HG02610 (cell line): ENCODE measurements around the gene ATP11B.

ENCODE experiments used
- ATAC-seq: cut with Tn5 transposase; IDR thresholded peaks from one replicate; pipeline ENCODE4 v1.9.1; 2021; ENCODE audit warnings: mild to moderate bottlenecking, moderate library complexity; ENCODE audit not compliant: unreplicated experiment

The ATP11B gene

DNA sequence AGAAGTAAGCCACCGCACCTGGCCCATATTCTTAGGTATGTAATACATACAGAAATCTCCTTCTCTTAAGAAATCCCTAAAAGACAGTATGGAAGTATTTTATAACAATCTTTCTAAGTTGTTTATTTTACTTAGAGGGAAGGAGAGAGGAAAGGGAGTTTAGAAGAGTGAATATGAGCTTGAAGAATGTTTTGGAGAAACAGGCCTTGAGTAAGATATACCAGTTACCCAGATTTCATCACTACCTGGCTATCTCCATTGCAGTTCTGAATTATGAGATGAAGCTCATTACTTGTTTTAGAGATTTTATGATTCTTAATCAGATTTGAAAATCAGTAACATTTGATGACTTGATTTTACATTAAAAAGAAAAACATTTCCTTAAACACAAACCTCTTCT lies 115.2 kb downstream of the ATP11B start:
- no peak for ATAC-seq

DNA sequence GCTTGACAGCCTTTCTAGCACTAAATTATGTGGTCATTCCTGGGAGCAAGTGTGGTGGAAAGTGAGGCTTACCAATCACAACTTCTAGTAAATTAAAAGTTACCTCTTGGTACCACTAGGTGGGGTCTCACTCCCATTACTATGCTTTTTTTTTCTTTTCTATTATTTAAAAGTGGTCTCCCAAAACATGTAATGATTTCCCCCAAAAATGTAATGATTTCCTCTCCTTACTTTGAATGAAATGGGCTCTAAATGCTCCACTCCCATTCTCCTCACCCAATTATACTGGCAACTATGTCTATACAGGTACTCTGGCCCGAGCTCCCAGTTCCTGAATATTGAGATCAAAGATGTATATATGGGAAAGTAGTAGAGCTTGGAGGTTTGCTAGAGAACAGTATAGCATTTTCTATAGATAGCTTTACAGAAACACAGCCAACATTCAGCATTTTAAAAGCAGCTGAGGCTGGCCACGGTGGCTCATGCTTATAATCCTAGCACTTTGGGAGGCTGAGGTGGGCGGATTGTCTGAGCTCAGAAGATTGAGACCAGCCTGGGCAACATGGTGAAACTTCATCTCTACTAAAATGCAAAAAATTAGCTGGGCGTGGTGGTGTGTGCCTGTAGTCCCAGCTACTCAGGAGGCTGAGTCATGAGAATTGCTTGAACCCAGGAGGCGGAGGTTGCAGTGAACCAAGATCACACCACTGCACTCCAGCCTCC lies 116.2 kb downstream of the ATP11B start:
- ATAC-seq = no peak

DNA sequence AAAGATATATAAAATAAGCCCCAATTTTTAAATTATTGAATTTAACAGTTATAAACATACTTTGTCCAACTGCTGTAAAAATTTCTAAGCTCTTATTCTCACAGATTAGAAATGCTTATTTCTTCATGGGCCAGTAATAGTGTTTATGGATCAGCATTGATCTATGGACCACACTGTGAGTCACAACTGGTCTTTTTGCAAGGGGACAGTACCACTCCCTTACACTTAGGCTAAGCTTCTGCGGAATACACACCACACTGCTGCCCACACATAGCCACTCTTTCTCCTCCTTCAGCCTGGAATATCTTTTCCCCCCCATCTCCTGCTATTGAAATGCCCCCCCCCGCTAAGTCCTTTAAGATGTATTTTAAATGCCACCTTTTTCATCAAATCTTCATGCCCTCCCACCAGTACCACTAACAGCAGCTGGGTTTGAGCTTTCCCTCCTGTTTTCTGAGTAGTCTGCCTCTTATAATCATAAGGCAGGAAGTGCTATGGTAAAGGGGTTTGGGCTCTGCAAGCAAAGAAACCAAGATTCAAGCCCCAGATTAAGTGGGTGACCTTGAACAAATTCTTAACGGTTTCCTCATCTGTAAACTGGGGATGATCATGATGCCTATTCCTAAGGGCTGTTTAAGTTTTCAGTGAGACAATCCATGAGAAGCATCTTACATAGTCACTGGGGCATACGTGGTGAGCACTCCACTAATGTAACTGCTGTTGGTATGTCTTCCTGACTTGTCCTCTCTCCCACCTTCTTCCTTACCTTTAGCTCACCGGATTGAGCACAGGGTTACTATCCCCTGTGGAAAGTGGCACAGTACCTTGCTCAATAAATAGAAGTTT lies 117.9 kb downstream of the ATP11B start:
- ATAC-seq = no peak

DNA sequence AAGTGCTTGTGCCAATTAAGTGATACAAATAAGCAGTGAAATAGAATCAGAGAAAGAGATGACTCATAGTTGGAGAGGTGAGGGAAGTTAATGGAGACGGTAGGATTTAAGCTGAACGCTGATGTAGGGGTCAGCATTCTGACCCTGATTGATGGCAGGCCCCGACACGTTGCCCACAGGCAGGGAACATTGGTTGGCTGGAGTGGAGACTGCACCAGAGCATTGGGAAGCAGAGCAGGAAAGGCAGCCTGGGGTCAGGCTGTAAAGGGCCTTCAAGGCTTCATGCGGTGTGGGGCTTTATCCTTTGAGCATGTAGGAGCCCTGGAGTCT lies 118.4 kb downstream of the ATP11B start:
- no peak for ATAC-seq

DNA sequence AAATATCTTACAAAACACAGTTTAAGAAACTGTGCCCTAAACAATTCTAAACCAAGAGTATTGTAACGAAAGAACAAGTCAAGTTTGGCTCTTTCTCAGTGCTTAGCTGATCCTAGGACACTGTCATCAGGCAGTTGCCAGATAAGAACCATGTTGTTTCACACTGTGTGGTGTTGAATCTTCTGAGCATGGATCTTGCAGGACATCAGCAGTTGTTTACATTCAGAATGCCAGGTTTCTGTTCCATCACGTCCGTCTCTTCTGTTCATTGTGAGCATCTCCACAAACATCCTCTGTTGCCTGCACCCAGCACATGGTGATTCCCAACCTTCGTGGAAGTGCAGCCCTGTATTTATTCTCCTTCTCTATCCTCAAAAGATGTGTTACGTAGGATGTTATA lies 119.2 kb downstream of the ATP11B start:
- no peak for ATAC-seq

DNA sequence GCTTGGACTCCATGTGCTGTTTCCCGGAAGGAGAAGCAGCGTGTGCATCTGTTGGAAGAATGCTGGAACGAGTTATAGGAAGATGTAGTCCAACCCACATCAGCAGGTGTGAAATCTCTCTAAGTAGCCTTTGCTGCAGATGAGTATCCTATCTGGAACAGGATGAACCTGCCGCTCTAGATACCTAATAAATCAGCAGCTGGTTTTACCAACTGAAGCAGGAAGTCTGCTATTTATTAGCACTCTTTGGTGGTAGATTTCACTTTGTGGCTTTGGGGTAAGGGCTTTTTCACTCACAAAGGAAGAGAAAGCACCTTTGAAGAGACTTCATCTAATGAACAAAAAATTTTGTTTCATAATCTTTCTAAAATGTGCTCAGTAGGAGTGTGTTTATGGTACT lies 120.6 kb downstream of the ATP11B start:
- peak; percentile 92 for ATAC-seq

DNA sequence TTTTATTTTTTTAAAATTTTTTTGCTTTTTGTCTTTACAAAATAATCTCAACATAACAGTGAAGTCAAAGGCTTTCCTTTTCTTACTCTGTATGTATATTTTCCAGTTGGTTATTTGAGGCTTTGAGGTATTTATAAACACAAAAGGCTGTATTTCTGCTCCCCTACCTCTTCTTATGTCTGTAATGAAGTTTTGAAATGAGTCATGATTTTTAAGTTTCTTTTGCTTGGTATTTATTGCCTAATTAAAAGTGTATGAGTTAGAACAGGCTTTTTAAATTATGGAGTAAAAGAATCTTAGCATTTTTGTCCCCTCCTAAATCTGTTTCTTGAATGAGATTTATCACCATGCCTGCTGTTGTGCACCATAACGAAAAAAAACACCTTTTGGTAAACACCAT lies 121.0 kb downstream of the ATP11B start:
- peak; percentile 56 for ATAC-seq

DNA sequence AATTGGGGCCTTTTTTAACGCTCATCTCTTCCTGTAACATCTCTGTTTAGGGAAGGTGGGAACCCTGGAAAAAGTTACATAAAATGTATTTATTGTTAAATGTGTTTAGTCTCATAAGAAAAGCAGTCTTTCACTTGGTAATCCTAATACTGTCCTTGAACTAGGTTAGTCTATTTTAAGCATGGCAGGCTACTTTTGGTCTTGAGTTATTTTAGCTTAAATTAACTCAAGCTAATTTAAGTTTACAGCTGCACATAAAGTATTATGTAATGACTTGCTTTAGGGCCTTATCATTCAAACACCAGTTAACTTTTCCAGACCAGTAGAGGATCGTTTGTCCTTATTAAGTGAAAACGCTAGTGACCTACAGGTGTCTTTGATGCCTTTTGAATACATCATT lies 123.8 kb downstream of the ATP11B start:
- ATAC-seq = no peak

DNA sequence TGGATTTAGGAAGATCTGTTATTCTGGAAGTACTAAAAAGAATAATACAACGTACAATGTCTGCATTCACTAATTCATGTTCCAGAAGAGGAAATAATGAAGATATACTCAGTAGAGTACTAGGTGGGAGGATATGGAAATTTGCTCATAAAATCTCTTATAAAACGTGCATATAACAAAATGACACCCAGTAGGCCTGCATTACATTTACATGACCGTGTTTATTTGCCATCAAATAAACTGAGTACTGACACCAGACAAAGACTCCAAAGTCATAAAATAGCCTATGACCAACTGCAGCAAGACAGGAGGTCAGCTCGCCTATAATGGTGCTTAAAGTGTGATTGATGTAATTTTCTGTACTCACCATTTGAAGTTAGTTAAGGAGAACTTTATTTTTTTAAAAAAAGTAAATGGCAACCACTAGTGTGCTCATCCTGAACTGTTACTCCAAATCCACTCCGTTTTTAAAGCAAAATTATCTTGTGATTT lies 126.6 kb downstream of the ATP11B start:
- ATAC-seq = no peak

DNA sequence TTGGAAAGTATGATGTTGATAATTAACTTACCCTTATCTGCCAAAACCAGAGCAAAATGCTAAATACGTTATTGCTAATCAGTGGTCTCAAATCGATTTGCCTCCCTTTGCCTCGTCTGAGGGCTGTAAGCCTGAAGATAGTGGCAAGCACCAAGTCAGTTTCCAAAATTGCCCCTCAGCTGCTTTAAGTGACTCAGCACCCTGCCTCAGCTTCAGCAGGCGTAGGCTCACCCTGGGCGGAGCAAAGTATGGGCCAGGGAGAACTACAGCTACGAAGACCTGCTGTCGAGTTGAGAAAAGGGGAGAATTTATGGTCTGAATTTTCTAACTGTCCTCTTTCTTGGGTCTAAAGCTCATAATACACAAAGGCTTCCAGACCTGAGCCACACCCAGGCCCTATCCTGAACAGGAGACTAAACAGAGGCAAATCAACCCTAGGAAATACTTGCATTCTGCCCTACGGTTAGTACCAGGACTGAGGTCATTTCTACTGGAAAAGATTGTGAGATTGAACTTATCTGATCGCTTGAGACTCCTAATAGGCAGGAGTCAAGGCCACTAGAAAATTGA lies 127.3 kb downstream of the ATP11B start:
- ATAC-seq = no peak

DNA sequence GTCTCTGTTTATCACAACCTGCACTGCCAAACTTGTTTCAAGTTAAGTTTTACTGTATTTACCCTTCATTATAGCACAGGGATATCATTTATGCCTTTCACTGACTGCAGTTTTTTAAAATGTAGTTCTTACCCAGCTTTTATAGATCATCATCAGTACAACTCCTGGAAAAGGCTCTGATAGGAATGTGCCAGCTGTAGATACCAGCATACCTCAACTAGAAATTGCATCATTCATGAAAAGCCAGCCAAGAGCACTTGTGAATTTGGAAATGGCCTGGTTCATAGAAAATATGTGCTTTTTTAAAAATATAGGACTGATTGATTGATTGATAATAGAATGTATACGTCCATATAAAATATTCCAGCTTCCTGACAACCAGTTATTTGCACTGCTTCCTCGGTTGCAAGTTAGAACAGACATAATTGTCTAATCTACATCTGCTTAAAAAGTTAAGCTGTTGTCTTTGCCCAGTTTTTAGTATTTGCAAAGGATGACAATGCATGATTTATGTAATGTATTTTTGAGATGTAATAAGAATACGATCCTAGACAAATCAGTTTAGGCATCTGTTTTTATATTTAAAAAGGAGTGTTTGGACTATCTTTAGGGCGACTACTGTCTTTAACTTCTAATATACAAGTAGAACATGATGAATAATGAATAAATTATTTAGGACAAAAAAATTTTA lies 128.5 kb downstream of the ATP11B start:
- no peak for ATAC-seq

DNA sequence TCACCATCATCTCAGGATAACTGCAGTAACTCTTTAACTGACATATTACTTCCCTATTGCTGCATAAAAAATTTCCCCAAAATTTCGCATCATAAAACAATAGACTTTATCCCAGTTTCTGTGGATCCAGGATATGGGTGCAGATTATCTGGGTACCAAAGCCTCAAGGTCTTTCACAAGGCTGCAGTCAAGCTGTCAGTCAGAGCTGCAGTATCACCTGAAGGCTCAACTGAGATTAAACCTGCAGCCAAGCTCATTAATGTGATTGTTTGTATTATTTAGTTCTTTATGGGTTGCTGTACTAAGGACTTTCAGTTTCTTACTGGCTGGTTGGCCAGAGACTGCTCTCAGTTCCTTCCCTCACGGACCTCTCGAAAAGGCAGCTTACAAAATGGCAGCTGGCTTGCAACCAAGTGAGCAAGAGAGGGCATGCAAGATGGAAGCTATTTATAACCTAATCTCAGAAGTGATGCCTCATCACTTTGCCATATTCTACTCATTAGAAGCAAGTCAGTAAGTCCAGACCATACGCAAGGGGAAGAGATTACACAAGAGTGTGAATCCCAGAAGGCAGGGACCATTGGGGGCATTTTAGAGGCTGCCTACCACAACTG lies 132.1 kb downstream of the ATP11B start:
- ATAC-seq = peak; percentile 96

DNA sequence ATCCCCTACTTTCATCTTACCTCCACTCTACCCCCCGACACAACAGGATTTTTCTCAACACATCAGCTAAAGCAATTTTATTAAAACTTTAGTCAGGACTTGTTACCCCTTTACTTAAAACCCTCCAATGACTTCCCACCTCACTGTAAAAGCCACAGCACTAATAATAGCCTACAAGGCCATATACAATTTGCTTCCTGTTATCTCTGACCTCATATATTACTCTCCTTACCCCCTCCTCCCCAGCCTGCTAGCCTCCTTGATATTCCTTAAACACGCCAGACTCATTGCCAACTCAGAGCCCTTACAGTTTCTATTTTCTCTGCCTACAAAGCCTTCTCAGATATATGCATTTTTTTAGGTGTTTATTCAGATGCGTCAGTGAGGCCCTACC lies 132.6 kb downstream of the ATP11B start:
- ATAC-seq = peak; percentile 38

DNA sequence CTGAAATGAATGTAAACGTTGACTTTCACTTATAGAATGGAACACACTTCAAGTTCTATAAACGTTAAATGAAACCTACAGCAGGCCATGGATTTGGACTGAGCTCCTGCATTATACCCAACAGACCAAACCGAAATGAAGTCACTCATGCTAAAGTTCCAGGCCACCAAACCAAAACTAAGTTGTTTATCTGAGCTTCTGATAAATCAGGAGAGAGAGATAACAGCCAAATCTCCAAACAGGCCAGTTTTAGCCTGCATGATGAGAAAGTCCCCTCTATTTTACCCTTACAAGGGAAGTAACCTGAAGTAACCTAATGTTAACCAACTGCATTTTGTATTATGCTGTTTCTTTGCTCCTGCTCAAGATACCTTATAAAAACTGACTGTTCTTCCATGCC lies 142.5 kb downstream of the ATP11B start:
- no peak for ATAC-seq

DNA sequence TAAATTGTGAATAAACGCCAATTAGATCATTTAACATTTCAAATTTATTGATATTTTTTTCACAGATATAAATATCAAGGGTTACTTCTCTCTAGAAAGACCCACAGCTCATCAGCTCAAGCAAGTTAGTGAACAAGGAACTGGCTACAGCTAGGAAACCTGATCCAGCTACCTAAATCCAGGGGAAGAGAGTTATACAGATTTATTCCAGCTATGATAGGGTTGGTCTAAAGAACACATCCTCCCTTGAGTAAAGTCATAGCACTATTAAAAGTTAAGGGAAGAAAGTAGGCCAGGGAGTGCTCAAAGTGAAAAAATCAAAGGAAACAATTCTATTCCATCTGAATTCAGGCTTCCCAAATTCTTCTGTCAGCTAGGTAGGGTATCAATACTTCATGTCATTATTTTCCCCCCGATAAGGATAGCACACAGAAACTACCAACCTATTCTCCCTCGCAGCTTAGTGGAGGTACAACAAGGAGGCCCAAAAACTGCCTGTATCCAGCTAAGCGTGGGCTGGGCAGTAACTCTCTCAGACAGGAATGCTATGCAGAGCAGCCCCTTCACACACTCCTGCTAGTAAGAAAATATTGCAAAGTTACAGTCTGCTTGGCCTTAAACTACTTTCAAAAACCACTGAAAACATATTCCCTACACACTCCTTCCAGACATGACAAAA lies 143.1 kb downstream of the ATP11B start:
- no peak for ATAC-seq

DNA sequence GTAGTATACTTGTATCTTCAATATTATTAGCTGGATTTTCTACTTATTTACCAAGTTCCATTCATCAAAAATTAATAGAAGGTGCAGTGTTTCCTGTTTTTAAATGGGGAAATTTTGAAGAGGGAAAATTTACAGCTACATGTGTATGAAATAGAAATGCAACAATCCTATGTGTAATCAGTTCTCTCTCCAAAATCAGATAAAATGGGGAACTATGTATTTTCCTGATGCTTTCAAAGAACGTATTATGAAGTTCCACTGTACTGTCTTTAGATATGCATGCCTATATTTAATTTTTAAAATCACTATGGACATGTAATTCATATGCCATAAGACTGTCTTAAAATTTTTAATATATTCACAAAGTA lies 143.6 kb downstream of the ATP11B start:
- ATAC-seq = no peak

DNA sequence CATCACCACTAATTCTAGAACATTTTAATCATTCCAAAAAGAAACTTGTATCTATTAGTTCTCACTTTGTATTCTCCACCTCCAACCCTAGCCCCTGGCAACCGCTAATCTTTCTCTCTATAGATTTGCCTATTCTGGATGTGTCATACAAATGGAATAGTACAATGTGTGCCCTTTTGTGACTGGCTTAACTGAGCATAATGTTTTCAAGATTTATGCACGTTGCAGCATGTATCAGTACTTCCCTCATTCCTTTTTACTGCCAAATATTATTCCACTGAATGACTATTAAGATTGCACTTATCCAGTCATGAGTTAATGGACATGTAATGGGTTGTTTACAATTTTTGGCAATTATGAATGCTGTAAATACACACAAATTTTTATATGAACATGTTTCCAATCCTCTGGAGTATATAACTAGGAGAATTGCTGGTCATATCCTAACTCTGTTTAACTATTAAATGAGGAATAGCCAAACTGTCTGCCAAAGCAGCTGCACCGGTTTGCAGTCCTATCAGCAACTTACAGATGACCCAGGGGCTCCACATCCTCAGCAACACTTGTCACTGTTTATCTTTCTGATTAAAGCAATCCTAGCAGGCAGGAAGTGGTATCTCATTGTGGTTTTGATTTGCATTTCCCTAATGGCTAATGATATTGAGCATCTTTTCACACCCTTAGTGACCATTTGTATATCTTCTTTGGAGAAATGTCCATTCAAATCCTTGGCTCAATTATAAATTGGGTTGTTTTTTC lies 144.2 kb downstream of the ATP11B start:
- ATAC-seq = peak; percentile 58

DNA sequence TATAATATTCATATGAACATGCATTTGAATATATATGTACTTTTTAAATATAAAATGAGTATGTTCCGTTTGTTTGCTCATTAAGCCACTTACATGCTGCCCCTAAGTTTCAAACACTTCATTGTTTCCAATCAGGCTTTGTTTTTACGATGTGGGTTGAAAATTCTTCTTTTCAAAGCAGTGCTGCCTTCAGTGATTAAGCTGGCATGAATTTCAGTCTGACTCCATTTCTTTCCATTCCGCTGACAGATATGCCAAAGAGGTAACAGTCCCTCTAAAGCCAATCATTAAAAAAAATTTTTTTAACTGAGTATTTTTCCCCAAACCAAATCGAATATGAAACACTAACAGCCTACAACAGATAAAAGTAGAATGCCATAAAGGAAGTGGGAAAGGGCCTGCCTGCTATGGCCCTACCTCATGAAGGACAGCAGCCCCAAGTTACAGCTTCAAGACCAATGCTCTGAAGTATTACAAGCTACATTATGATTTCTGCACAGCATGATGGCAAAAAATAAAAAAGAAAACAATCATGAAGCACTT lies 147.0 kb downstream of the ATP11B start:
- no peak for ATAC-seq

DNA sequence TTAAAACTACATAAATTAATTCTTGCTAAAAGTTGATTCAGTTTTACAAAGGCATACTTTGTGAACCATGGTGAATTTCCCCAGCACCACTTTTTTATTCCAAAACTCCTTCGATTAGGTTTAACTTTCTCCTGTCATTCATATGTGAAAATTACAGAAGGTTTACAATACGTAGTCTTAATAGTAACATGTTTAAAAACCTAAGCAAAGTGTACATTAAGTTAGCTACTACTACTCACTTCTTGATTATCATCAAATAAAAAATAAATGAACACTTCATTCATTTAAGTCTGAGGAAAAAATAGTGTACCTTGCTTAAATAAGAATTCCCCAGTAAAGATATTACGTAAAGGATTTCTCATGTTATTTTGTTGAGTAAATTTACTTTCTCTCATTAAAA lies 148.4 kb downstream of the ATP11B start:
- ATAC-seq = no peak

DNA sequence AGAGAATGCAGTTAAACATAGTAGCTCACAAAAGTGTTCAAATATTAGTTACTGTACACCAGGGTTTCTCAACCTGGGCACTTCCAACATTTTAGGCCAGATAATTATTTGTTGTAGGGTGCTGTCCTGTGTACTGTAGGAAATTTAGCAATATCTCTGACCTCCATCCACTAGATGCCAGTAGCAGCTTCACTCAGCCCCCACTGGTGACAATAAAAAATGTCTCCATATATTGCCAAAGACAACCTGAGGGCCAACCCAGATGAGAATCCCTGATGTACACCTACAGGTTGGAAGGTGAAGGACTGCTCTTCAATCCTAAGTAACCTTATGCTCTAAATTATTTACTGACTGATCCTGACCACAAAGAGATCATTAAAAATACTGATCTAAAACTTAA lies 154.6 kb downstream of the ATP11B start:
- ATAC-seq = no peak
